D341Med (cell line): ENCODE data around the gene BLTP3A.

Experiments
- DNase-seq: peaks from one replicate; pipeline ENCODE4 v3.0.0; 2012; ENCODE audit warnings: low spot score

The BLTP3A gene

GRCh38 chr6:34832942-34833341 is 41.1 kb downstream of the BLTP3A start:
- DNase-seq = no peak

GRCh38 chr6:34834789-34835518 is 43.1 kb downstream of the BLTP3A start:
- no peak for DNase-seq

GRCh38 chr6:34836008-34836407 is 44.1 kb downstream of the BLTP3A start:
- no peak for DNase-seq

- DNase-seq = no peak
These were observed 44.6 kb downstream of the BLTP3A start for GRCh38 chr6:34836451-34836850.

DNA sequence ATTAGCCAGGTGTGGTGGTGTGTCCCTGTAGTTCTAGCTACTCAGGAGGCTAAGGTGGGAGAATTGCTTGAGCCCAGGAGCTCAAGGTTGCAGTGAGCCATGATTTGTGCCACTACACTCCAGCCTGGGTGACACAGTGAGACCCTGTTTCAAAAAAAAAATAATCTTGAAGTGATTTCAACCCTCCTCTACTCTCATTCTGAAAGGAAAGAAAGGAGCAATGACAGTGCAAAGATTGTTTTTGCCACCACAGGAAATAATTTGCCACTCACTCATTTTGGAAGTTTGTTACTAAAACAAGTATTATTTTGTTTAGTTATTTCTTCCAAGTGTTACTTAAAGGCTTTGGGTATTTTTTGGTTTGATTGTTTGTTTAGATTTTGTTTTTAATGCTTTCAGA is 45.6 kb downstream of the BLTP3A start:
- DNase-seq = no peak

DNA sequence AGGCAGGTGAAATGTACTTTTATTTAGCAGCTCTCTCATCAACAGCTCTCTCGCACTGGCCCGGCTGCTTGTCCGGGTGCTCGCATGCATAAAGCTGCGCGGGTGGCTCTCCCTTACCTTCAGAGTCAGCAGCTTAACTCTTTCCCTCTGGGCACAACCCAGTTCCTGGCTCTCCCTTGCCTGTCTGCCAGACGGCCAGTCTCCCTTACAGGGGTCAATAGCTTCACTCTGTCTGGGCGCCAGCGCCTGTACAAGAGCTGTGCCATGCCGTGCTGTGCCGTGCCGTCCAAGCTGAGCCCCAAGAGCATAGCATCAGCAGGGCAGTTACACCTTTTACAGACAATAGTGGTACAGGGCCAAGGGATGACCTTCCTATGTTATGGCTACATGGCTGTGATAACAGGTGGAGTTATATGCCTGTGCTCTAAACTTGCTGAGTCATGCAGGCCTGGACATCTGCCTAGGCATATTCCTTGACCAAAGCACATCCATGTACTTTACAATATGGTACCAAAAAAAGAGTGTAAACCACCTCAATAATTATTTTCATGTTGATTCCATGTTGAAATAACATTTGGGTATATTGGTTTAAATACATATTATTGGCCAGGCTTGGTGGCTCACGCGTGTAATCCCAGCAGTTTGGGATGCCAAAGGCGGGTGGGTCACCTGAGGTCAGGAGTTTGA is 47.9 kb downstream of the BLTP3A start:
- DNase-seq = no peak
